Measurements from ENCODE around the gene IFNA17. TPM values are rescaled to one million over a fixed set of nuclear protein-coding genes. Genes with fewer than 3 reads are reported as not detected.
"Not testable (repeated sequence)": the region's sequence is repeated elsewhere in the genome, so short reads cannot be mapped to it uniquely, and the experiment has no call there.

The IFNA17 gene
- total RNA-seq, 1 experiment from 2014 or later, result not detected

DNA sequence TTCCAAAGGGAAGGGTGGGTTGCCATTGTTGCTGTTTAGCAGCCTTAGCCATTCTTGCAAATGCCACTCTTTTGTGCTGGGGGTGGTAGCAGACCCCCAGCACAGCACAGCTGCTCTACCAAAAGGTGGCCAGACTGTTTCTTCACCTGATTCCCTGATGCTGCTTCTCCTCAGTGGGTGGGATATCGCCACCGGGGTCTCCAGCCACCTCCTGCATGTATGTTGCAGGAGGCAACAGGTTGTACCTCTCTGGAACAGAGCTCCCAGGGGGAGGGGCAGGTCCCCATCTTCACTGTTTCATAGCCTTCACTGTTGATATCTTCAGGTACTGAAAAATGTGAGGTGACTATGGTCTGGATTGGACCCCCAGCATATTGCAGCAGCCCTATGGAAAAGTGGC, 17.2 kb downstream of the IFNA17 start:
- not testable (repeated sequence) for DNase-seq (ENCODE audit: low read depth)

GRCh38 chr9:21210311-21210710, 17.7 kb downstream of the IFNA17 start:
- no peak for DNase-seq (ENCODE audit: low read depth)

DNA sequence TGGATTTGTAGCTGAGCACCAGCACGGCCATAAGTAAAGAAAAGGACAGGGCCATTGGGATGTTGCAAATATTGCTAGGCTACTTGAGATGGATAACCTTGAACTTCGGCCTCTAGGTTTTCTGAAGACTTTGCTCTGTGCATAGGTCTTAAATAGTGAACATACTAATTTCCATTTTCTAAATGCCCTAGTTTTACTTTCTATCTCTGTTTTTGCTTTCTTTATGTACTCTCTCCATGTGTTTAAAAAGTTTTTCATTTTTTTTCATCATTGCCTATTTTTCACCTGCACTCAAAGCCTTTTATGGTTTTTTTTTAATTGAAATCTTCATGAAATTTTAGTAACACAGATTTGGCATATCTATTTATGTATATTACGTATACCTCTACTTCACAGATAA, 21.0 kb downstream of the IFNA17 start, which contains the start of gene IFNA10:
Gene IFNA10 (minus strand): TSS at position 101 of the 400 bp plus-strand sequence. CDS start 46 bp downstream, at position 55.
- DNase-seq (ENCODE audit: low read depth), result not testable (repeated sequence)

DNA sequence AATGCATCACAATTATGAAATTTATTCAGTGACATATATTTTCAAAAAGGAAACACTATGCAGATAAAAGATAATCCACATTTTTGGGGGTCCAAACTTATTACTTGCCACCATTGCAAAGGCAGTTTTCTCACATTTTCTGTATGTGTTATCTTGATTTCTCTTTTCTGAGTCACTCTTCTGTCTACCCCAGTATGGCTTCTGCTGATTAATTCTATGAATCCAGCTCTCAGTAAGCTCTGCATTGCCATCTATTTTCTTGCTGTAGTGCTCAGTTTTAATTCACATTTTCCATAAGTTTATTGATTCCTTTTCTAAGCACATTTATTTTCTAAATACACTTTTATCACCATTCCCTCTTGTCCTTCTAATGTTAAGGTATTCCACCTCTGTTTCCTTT, 22.8 kb downstream of the IFNA17 start:
- no peak for DNase-seq (ENCODE audit: low read depth)

DNA sequence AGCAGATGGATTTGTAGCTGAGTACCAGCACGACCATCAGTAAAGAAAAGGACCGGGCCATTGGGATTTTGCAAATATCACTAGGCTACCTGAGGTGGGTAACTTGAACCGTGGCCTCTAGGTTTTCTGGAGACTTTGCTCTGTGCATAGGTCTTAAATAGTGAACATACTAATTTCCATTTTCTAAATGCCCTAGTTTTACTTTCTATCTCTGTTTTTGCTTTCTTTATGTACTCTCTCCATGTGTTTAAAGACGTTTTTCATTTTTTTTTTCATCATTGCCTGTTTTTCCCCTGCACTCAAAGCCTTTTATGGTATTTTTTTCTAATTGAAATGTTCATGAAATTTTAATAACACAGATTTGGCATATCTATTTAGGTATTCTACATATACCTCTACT, 25.9 kb downstream of the IFNA17 start, which contains the start of gene IFNA7:
Gene IFNA7 (minus strand): TSS at position 101 of the 400 bp plus-strand sequence. CDS start 40 bp downstream, at position 61.
- not testable (repeated sequence) for DNase-seq (ENCODE audit: low read depth)

GRCh38 chr9:21194867-21195776, 32.9 kb downstream of the IFNA17 start:
- DNase-seq (ENCODE audit: low read depth), result peak; percentile 32

GRCh38 chr9:21187487-21187886, 40.5 kb downstream of the IFNA17 start, which contains the start of gene IFNA4:
IFNA4 (minus strand) TSS chr9:21187587; CDS start chr9:21187531, 56 bp downstream.
- not testable (repeated sequence) for DNase-seq (ENCODE audit: low read depth)

- DNase-seq (ENCODE audit: low read depth), result peak; percentile 13
These were observed 44.9 kb downstream of the IFNA17 start for GRCh38 chr9:21182810-21183736.

Other genes with a start within 250 kb of the IFNA17 start
- 0.34 and 0.38 TPM in 2 replicates for gene HACD4, start 196.6 kb downstream of the IFNA17 start, total RNA-seq (2014; rRNA removed)
- not detected in 2 replicates for gene IFNB1, start 150.3 kb downstream of the IFNA17 start, total RNA-seq (2014; rRNA removed)
- gene IFNW1, start 86.4 kb downstream of the IFNA17 start, total RNA-seq (2014; rRNA removed), result not detected in 2 replicates
- gene IFNA21, start 61.6 kb downstream of the IFNA17 start, total RNA-seq (2014; rRNA removed), result not detected in 2 replicates
- gene IFNA4, start 40.6 kb downstream of the IFNA17 start, total RNA-seq (2014; rRNA removed), result not detected in 2 replicates
- gene IFNA7, start 26.0 kb downstream of the IFNA17 start, total RNA-seq (2014; rRNA removed), result not detected in 2 replicates
- gene IFNA10, start 21.1 kb downstream of the IFNA17 start, total RNA-seq (2014; rRNA removed), result not detected in 2 replicates
- gene IFNA16, start 10.9 kb downstream of the IFNA17 start, total RNA-seq (2014; rRNA removed), result not detected in 2 replicates
- gene IFNA14, start 11.8 kb upstream of the IFNA17 start, total RNA-seq (2014; rRNA removed), result not detected in 2 replicates
- gene IFNA5, start 77.1 kb upstream of the IFNA17 start, total RNA-seq (2014; rRNA removed), result not detected in 2 replicates
- 35.5 and 39.4 TPM in 2 replicates for gene KLHL9, start 107.2 kb upstream of the IFNA17 start, total RNA-seq (2014; rRNA removed)
- gene IFNA6, start 122.7 kb upstream of the IFNA17 start, total RNA-seq (2014; rRNA removed), result not detected in 2 replicates
- gene IFNA13, start 139.8 kb upstream of the IFNA17 start, total RNA-seq (2014; rRNA removed), result not detected in 2 replicates
- gene IFNA2, start 157.2 kb upstream of the IFNA17 start, total RNA-seq (2014; rRNA removed), result not detected in 2 replicates
- gene IFNA8, start 180.9 kb upstream of the IFNA17 start, total RNA-seq (2014; rRNA removed), result not detected in 2 replicates
- gene IFNA1, start 212.2 kb upstream of the IFNA17 start, total RNA-seq (2014; rRNA removed), result not detected in 2 replicates